CD1c-positive myeloid dendritic cell (primary cell): ENCODE data around the gene IQCF5.
"Not testable (repeated sequence)": the region's sequence is repeated elsewhere in the genome, so short reads cannot be mapped to it uniquely, and the experiment has no call there.

Source experiments
- DNase-seq: peaks from one replicate; pipeline ENCODE4 v3.0.0-alpha.2; 2016; ENCODE audit errors: extremely low spot score

Gene IQCF5

GRCh38 chr3:51875501-51875900, at the start of gene IQCF5:
Gene IQCF5 (minus strand): TSS chr3:51875601. CDS start chr3:51875531, 70 bp downstream.
- no peak for DNase-seq

- DNase-seq: no peak
Measured at GRCh38 chr3:51921081-51921578, 45.7 kb upstream of the IQCF5 start.

- DNase-seq: no peak
Measured at GRCh38 chr3:51916418-51916817, 41.0 kb upstream of the IQCF5 start.

- no peak for DNase-seq
Measured at GRCh38 chr3:51908026-51908425, 32.6 kb upstream of the IQCF5 start.

- DNase-seq: no peak
Measured at GRCh38 chr3:51904034-51904823, 28.8 kb upstream of the IQCF5 start.

GRCh38 chr3:51902361-51902760, 27.0 kb upstream of the IQCF5 start:
- DNase-seq: not testable (repeated sequence)

GRCh38 chr3:51900043-51900442, 24.6 kb upstream of the IQCF5 start:
- not testable (repeated sequence) for DNase-seq

- DNase-seq: no peak
Measured at GRCh38 chr3:51897391-51897790, 22.0 kb upstream of the IQCF5 start.

GRCh38 chr3:51896607-51897305, 21.4 kb upstream of the IQCF5 start:
- no peak for DNase-seq

- no peak for DNase-seq
Measured at GRCh38 chr3:51894939-51895338, 19.5 kb upstream of the IQCF5 start.

- DNase-seq: no peak
Measured at GRCh38 chr3:51894391-51894790, 19.0 kb upstream of the IQCF5 start.

GRCh38 chr3:51891242-51892039, 16.0 kb upstream of the IQCF5 start:
- no peak for DNase-seq

- no peak for DNase-seq
Measured at GRCh38 chr3:51888463-51889105, 13.2 kb upstream of the IQCF5 start.

GRCh38 chr3:51887620-51888019, 12.2 kb upstream of the IQCF5 start:
- DNase-seq: no peak

- no peak for DNase-seq
Measured at GRCh38 chr3:51886447-51886846, 11.0 kb upstream of the IQCF5 start.

GRCh38 chr3:51879937-51880336, 4.5 kb upstream of the IQCF5 start:
- DNase-seq: no peak

- no peak for DNase-seq
Measured at GRCh38 chr3:51876186-51876585, 785 bp upstream of the IQCF5 start.

- no peak for DNase-seq
Measured at GRCh38 chr3:51874889-51875288, 512 bp downstream of the IQCF5 start.

- no peak for DNase-seq
Measured at GRCh38 chr3:51874411-51874810, 990 bp downstream of the IQCF5 start.

GRCh38 chr3:51873876-51874275, 1.5 kb downstream of the IQCF5 start:
- DNase-seq: no peak

GRCh38 chr3:51873253-51873766, 2.1 kb downstream of the IQCF5 start:
- DNase-seq: no peak
